Endothelial cell of umbilical vein (primary cell): ENCODE data around the gene FRS2.

ENCODE experiments used
- TF ChIP-seq, protein P1 (sequence below): IDR thresholded peaks from 2 replicates; pipeline ENCODE4 v1.6.1; 2011; ENCODE audit not compliant: insufficient read depth, insufficient read length
- TF ChIP-seq, protein P2 (sequence below), 2 donors: IDR thresholded peaks; 1 replicate in 1 of 2; 2 replicates in 1 of 2; pipeline ENCODE4 v1.5.1; 2011; ENCODE audit warnings: low read length in 2 of 2, mild to moderate bottlenecking in 2 of 2, moderate library complexity in 2 of 2, control low read depth in 1 of 2, inconsistent platforms in 1 of 2, low read depth in 1 of 2; ENCODE audit not compliant: insufficient read depth in 1 of 2; ENCODE audit errors: extremely low read depth in 1 of 2

DNA sequence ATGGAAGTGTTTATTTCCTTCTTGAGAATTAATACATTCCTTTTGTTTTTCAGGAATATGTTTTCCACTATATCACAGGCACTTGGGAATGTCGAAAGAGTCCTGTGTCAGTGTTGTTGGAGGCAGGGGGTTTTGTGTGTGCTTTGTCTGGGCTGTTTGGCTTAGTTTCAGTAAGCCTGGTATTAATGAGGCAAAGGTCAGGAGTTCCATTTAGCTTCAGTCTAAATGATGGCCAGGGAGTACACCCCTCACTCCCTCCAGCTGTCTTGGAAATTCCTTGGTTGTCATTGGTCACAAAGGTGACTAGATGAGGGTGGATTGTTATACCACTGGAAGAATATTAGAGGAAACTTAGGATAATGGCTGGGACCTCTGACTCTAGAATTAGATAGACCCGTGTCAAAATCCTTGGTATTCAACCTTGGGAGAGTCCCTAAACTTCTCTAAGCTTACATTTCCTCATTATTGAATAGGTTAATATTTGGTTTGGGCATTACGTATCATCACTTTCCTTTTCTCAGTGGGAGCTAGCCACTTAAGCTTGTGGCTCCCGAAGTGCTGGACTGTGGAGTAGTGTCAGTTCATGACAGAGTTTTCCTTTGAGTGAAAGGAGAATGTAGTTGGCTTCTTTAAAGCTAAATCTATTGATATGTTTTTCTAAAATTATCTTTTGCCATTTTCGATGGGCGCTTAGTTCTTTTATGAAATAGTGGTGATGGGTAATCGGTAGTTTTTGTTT, 5.2 kb downstream of the FRS2 start:
- TF ChIP-seq, protein P1, sequence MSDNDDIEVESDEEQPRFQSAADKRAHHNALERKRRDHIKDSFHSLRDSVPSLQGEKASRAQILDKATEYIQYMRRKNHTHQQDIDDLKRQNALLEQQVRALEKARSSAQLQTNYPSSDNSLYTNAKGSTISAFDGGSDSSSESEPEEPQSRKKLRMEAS: no peak
- TF ChIP-seq, protein P2, sequence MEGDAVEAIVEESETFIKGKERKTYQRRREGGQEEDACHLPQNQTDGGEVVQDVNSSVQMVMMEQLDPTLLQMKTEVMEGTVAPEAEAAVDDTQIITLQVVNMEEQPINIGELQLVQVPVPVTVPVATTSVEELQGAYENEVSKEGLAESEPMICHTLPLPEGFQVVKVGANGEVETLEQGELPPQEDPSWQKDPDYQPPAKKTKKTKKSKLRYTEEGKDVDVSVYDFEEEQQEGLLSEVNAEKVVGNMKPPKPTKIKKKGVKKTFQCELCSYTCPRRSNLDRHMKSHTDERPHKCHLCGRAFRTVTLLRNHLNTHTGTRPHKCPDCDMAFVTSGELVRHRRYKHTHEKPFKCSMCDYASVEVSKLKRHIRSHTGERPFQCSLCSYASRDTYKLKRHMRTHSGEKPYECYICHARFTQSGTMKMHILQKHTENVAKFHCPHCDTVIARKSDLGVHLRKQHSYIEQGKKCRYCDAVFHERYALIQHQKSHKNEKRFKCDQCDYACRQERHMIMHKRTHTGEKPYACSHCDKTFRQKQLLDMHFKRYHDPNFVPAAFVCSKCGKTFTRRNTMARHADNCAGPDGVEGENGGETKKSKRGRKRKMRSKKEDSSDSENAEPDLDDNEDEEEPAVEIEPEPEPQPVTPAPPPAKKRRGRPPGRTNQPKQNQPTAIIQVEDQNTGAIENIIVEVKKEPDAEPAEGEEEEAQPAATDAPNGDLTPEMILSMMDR (IDR thresholded peaks at IDR 0.05; ENCODE audit: extremely low read depth in 1 of 2, insufficient read depth in 1 of 2, low read depth in 1 of 2, low read length in 2 of 2): no peak
